HG03095 (cell line): ENCODE results near the gene MOK.

Source experiments
- ATAC-seq: cut with Tn5 transposase; IDR thresholded peaks from one replicate; pipeline ENCODE4 v1.9.1; 2021; ENCODE audit warnings: moderate library complexity; ENCODE audit not compliant: unreplicated experiment

The MOK gene

DNA sequence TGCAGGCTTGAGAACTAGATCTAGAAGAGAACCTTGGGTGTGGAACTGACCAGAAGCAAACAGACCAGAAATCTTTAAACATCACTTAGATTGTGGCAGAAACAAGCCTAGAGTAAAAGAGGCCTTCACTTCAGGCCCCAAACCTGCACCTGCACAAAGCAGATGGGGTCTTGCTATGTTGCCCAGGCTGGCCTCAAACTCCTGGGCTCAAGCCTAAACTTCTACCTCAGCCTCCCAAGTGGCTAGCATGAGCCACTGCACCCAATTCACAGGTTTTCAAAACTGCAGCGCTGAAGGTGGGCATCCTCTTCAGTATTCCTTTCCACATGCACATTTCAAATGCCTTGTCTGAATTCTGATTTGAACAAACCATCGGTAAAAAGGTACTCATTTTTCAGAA is 19.9 kb downstream of the MOK start:
- no peak for ATAC-seq

GRCh38 chr14:102283631-102284129 is 21.3 kb downstream of the MOK start:
- no peak for ATAC-seq

- ATAC-seq: no peak
These were observed 22.1 kb downstream of the MOK start for GRCh38 chr14:102282751-102283465.

DNA sequence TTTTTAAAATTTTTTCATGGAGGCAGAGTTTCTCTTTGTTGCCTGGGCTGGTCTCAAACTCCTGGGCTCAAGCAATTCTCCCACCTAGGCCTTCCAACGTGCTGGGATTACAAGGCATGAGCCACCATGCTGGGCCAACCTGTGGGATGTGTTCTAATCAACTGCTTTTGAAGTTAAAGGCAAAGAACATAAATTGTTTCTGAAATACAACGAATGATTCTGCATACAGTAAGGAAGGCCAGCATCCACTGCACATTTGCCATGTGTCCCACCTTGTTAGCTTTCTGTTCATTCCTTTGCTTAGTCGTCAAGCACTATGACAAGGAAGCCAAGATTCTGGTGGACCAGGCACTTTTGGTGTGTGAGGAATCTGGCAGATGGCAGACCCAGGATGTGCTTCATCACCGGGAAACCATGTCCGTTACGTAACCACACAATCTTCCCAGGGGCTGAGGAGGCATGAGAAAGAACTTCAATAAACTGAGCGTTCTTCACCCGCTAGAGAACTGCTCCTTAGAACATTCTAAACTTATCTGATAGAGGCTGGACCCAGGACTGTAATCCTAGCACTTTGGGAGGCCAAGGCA is 24.5 kb downstream of the MOK start:
- no peak for ATAC-seq

DNA sequence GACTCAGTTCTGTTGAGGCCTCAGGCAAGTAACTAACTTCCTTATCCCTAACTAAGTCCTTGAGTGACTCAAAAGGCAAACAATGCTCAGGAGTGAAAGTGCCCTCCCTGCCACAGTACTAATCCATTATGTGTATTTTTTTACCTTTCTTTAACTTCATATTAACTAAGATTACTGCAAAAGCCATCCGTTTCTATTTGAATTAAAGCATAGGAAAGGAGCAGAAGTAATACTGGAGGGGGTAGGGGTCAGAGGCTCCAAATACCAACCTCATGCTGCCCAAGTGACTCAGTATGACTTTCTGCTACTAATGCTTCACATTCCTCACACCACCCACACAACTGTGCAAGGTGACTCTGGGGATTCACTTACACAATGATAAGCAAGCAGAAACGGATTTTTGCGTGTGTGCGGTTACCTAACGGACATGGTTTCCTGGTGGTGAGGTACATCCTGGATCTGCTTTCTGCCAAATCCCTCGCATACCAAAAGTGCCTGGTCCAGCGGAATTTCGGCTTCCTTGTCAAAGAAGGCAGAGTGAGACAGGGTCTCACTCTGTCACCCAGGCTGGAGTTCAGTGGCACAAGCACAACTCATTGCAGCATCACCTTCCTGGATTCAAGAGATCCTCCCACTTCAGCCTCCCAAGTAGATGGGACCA is 25.1 kb downstream of the MOK start:
- ATAC-seq: no peak

DNA sequence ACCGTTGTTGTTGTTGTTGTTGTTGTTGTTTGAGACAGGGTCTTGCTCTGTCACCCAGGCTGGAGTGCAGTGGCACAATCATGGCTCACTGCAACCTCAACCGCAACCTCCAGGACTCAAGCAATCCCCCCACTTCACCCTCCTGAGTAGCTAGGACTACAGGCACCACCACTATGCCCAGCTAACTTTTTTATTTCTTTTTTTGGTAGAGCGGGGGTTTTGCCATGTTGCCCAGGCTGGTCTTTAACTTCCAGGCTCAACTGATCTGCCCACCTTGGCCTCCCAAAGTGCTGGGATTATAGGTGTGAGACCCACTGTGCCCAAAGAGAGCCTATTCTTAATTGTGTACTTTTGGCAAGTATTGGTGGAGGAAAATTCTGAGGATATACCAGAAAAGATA is 25.7 kb downstream of the MOK start:
- no peak for ATAC-seq

- ATAC-seq: no peak
These were observed 26.4 kb downstream of the MOK start for GRCh38 chr14:102278631-102278935.

- no peak for ATAC-seq
These were observed 26.9 kb downstream of the MOK start for GRCh38 chr14:102277874-102278630.

DNA sequence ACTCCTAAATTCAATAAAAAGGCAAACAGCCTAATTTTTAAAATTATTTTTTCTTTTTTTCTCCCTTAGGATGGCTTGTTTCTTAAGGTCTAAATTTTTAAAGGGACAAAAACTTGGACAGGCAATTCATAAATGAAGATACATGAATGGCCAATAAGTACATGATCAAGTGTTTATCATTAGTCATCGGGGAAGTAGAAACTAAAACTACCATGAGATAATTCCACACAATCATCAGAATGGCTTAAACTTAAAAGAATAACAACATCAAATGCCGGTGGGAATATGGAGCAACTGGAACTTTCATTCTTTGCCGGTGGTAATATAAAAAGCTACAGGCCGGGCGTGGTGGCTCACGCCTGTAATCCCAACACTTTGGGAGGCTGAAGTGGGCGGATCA is 29.1 kb downstream of the MOK start:
- no peak for ATAC-seq

DNA sequence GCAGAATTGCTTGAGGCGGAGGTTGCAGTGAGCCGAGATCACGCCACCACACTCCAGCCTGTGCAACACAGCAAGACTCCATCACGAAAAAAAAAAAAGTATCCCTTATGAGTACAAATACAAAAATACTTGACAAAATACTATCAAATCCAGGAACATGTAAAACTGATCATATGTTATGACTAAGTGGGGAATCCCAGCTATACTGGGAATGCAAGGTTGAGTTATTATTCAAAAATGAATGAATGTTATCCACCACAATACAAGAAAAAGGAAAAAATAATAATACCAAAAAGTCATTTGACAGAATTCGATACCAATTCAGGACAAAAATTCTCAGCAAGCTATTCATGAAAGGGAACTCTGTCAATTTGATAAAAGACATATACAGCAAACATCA is 32.6 kb downstream of the MOK start:
- no peak for ATAC-seq

- ATAC-seq: no peak
These were observed 40.2 kb downstream of the MOK start for GRCh38 chr14:102264775-102265174.

GRCh38 chr14:102264355-102264754 is 40.6 kb downstream of the MOK start:
- ATAC-seq: no peak

DNA sequence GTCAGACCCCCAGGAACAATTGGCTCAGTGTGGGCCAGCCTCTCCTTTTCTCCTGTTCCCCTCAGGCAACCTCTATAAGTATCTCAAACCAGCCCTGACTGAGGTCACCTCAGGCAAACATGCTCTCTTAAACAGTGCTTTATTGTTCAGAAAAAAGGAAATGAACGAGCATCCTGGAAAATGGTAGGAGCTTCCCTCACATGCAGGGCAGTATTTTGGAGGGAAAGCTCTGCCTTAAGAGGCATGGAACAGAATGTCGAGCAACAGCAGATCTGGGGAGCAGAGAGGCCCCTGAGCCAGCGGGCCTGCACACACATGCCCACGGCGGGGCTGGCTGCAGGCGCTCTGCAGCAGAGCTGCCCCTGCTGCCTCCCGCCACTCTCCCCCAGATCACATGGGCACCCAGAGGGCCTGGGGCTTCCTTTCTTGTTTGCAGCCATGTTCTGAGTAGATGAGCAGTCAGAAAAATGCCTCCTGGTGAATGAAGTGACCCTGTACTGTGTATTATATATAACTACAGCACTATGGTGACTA is 42.0 kb downstream of the MOK start:
- no peak for ATAC-seq

- no peak for ATAC-seq
These were observed 46.8 kb downstream of the MOK start for GRCh38 chr14:102258136-102258535.

DNA sequence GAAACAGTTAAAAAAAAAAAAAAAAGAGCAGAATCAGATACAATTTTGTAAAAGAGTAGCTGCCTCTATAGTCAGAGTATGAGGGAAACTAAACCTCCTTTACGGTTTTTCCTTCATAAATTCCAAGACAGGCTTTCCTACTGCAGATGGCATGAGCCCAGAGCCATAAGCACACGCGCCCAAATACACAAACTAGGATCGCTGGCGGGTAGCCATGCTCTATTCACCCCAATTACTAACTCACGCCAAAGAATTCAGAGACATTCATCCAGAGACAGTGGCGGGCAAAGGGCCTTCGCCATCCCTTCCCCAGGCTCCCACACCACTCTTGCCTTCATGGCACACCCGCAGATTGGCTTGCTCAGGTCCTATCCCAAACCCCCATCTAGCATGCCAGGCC is 48.2 kb downstream of the MOK start:
- ATAC-seq: no peak

DNA sequence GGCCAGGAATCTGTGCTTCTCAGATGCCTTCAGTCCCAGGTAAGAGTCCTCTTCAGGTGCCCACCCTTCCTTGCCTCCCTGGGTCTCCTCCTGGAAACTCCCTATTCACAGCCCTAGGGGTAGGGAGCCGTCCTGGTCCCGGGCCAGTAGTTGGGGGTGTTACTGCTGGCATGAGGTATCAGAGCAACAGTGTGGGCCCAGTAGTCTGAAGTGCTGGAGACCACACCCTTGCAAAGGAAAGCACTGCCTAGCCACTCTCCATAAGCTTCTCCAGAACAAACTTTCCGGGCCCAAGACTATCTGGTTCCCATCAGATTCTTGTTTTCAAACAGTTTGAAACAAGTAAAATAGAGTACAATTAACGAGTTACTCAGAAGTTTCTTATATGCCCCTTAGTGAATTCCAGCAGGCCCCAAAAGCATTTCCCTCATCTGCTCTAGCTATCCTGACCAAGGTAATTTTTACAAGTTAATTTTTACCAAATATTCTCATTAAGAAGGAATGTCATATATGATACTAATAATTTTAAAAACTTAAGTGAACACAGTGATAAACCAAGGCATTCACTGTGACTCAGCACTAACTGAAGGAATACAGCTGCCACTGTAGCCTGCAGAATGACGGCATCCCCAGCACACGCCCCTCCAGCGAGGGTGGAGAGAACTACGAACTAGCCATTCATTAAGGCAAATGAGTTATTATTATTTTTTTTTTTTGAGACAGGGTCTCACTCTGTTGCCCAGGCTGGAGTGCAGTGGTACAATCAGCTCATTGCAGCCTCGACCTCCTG is 49.4 kb downstream of the MOK start:
- ATAC-seq: no peak

- ATAC-seq: no peak
These were observed 51.8 kb downstream of the MOK start for GRCh38 chr14:102252834-102253801.

- ATAC-seq: no peak
These were observed 53.8 kb downstream of the MOK start for GRCh38 chr14:102251161-102251560.

DNA sequence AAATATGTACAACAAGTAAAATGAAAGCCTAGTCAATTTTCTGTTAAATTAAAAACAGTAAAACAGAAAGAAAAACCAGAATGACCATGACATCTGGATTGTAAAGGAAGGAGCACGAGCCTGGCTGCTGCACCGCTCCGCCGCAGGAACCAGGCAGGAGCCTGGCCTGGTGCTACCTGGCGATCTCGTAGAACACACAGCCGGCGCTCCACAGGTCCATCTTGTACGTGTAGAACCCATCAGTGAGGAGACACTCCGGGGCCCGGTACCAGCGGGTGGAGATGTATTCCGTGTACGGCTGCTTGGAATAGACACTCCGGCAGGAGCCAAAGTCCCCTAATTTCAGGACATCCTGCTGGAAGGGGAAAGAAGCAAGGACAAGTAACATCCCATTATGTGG is 54.3 kb downstream of the MOK start:
- no peak for ATAC-seq

- no peak for ATAC-seq
These were observed 55.0 kb downstream of the MOK start for GRCh38 chr14:102249981-102250380.
